Measurements from ENCODE around the gene RNF114. TPM values are rescaled to one million over a fixed set of nuclear protein-coding genes. Genes with fewer than 3 reads are reported as not detected.

Gene RNF114
- total RNA-seq, 2 experiments from 2014 or later: 68.4 to 70.5 TPM

GRCh38 chr20:49916146-49917002 is 19.8 kb upstream of the RNF114 start:
- POLR2A ChIA-PET: interaction anchor here (0.6 to 4.2 kb wide), 9 partner anchors 10 to 698 kb away, joined by 3 to 22 read pairs (median 3); partner anchors contain the start of gene RNF114
- H3K4me1 Mint-ChIP-seq (ENCODE audit: low read depth): peaks cover 30% of the 10 kb centered on the region
- ATAC-seq (peak; percentile 11), DNase-seq (peak; percentile 43)
- H3K4me3 Mint-ChIP-seq: peak overlapping the region; percentile 95
- CTCF ChIA-PET: interaction anchor here (0.6 to 1.9 kb wide), 9 partner anchors 11 to 253 kb away, joined by 3 to 11 read pairs (median 5); partner anchors contain the start of gene RNF114
- intact Hi-C loops (cut with micrococcal nuclease): no loop called here
- H3K27ac Mint-ChIP-seq: peak overlapping the region; percentile 100
- TF ChIP-seq, protein P1, sequence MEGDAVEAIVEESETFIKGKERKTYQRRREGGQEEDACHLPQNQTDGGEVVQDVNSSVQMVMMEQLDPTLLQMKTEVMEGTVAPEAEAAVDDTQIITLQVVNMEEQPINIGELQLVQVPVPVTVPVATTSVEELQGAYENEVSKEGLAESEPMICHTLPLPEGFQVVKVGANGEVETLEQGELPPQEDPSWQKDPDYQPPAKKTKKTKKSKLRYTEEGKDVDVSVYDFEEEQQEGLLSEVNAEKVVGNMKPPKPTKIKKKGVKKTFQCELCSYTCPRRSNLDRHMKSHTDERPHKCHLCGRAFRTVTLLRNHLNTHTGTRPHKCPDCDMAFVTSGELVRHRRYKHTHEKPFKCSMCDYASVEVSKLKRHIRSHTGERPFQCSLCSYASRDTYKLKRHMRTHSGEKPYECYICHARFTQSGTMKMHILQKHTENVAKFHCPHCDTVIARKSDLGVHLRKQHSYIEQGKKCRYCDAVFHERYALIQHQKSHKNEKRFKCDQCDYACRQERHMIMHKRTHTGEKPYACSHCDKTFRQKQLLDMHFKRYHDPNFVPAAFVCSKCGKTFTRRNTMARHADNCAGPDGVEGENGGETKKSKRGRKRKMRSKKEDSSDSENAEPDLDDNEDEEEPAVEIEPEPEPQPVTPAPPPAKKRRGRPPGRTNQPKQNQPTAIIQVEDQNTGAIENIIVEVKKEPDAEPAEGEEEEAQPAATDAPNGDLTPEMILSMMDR (IDR thresholded peaks at IDR 0.05): no peak
- no peaks in the 10 kb centered on the region for H3K27me3 Mint-ChIP-seq
- no peaks in the 10 kb centered on the region for H3K9me3 Mint-ChIP-seq
- no peaks in the 10 kb centered on the region for H3K36me3 Mint-ChIP-seq (ENCODE audit: low read depth)

DNA sequence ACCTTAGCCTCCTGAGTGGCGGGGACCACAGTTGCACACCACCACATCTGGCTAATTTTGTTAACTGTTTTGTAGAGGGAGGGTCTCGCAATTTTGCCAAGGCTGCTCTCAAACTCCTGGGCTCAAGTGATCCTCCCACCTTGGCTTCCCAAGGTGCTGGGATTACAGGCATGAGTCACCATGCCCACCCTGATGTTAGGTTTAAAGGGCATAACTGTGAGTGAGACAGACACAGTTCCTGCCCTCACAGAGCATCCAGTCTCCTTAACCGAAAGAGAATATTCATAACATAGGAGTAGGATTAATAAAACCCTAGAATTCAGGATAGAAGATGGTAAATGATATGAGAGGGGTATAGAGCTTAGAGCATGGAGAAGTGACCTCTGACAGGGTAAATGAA is 17.8 kb upstream of the RNF114 start:
- H3K27ac Mint-ChIP-seq: no peak overlapping the region
- CTCF ChIA-PET: interaction anchor here (0.5 kb wide), 1 partner anchor 191 kb away, joined by 3 read pairs; no protein-coding TSS in a partner anchor
- POLR2A ChIA-PET: interaction anchor here (1.2 kb wide), 1 partner anchor 19 kb away, joined by 4 read pairs; no protein-coding TSS in a partner anchor

DNA sequence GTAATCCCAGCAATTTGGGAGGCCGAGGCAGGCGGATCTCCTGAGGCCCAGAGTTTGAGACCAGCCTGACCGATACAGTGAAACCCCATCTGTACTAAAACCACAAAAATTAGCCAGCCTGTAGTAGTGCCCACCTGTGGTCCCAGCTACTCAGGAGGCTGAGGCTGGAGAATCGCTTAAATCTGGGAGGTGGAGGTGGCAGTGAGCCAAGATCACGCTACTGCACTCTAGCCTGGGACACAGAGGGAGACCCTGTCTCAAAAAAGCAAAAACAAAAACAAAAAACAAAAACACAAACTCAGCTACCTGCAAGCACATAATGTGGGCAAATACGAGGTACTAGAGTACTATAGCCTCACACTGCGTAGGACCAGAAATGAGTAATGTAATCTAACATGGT is 17.2 kb upstream of the RNF114 start:
- POLR2A ChIA-PET: interaction anchor here (1.2 kb wide), 1 partner anchor 18 kb away, joined by 4 read pairs; no protein-coding TSS in a partner anchor
- no peak overlapping the region for H3K27ac Mint-ChIP-seq
- peaks cover 16% of the 10 kb centered on the region for H3K4me1 Mint-ChIP-seq (ENCODE audit: low read depth)
- ATAC-seq: no peak
- intact Hi-C loops (cut with micrococcal nuclease): no loop called here
- H3K9me3 Mint-ChIP-seq: no peaks in the 10 kb centered on the region
- no peak overlapping the region for H3K4me3 Mint-ChIP-seq
- no peaks in the 10 kb centered on the region for H3K27me3 Mint-ChIP-seq
- TF ChIP-seq, protein P1 (IDR thresholded peaks at IDR 0.05): no peak
- no peak for DNase-seq
- no peaks in the 10 kb centered on the region for H3K36me3 Mint-ChIP-seq (ENCODE audit: low read depth)
- CTCF ChIA-PET: interaction anchor here (0.5 kb wide), 1 partner anchor 192 kb away, joined by 3 read pairs; no protein-coding TSS in a partner anchor

More for the DNA sequence above, 17.8 kb upstream of the RNF114 start:
- no peak for ATAC-seq
- no peak overlapping the region for H3K4me3 Mint-ChIP-seq
- H3K9me3 Mint-ChIP-seq: no peaks in the 10 kb centered on the region
- no peaks in the 10 kb centered on the region for H3K36me3 Mint-ChIP-seq (ENCODE audit: low read depth)
- no peak for DNase-seq
- intact Hi-C loops (cut with micrococcal nuclease): no loop called here
- TF ChIP-seq, protein P1 (IDR thresholded peaks at IDR 0.05): no peak
- peaks cover 22% of the 10 kb centered on the region for H3K4me1 Mint-ChIP-seq (ENCODE audit: low read depth)
- no peaks in the 10 kb centered on the region for H3K27me3 Mint-ChIP-seq

DNA sequence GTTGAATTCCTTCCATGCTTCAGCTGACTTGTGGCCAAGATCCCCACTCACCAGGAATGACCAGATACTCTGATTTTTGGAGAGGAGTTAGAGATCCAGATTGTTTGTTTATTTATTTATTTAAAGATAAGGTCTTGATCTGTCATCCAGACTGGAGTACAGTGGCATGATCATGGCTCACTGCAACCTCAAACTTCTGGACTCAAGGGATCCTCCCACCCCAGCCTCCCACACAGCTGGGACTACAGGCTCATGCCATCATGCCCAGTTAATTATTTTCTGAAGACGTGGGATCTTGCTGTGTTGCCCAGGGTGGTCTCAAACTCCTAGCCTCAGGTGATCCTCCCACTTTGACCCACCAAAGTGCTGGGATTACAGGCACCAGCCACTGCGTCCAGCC is 16.7 kb upstream of the RNF114 start:
- Mint-ChIP-seq H3K27me3 (no peaks in the 10 kb centered on the region), H3K27ac (no peak overlapping the region), H3K4me3 (no peak overlapping the region), H3K4me1 (ENCODE audit: low read depth) (peaks cover 12% of the 10 kb centered on the region), H3K36me3 (ENCODE audit: low read depth) (no peaks in the 10 kb centered on the region), H3K9me3 (no peaks in the 10 kb centered on the region)
- intact Hi-C loops (cut with micrococcal nuclease): no loop called here
- no peak for DNase-seq
- ChIA-PET POLR2A (interaction anchor here (1.2 kb wide), 1 partner anchor 18 kb away, joined by 4 read pairs; no protein-coding TSS in a partner anchor), CTCF (no interaction called here)
- TF ChIP-seq, protein P1 (IDR thresholded peaks at IDR 0.05): no peak
- ATAC-seq: no peak

DNA sequence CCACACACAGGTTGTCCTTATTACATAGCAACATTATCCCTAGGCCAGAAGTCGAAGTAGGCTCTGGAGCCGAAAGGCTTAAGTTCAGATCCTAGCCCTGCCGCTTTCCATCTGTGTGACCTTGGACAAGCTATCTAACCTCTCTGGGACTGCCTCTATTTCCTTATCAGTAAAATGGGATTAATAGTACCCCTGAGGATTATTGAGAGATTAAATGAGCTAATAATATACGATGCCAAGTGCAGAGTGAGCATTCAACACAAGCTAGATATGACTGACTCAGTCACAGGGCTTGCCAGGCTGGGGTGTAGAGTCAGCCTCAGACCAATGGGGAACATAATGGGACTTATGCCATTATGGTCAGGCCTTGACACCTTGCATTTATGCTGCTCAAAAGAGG is 11.9 kb upstream of the RNF114 start:
- Mint-ChIP-seq H3K4me3 (no peak overlapping the region), H3K27me3 (no peaks in the 10 kb centered on the region), H3K36me3 (ENCODE audit: low read depth) (no peaks in the 10 kb centered on the region), H3K27ac (no peak overlapping the region), H3K4me1 (ENCODE audit: low read depth) (peaks cover 8% of the 10 kb centered on the region), H3K9me3 (no peaks in the 10 kb centered on the region)
- DNase-seq (no peak), ATAC-seq (no peak)
- POLR2A ChIA-PET: no interaction called here
- intact Hi-C loops (cut with micrococcal nuclease): loop anchor here (10.0 kb wide), 1 partner anchor 309 kb away; no protein-coding TSS in a partner anchor
- TF ChIP-seq, protein P1 (IDR thresholded peaks at IDR 0.05): no peak
- CTCF ChIA-PET: interaction anchor here (1.1 to 1.3 kb wide), 2 partner anchors 147 to 316 kb away, joined by 3 to 4 read pairs; no protein-coding TSS in a partner anchor
